GM19452 (cell line): Measurements from ENCODE around the gene NPAT.
"Not testable (repeated sequence)": the region's sequence is repeated elsewhere in the genome, so short reads cannot be mapped to it uniquely, and the experiment has no call there.

ENCODE experiments used
- ATAC-seq: cut with Tn5 transposase; IDR thresholded peaks from one replicate; pipeline ENCODE4 v1.9.1; 2021; ENCODE audit not compliant: unreplicated experiment

Gene NPAT

GRCh38 chr11:108160970-108161566 is 61.4 kb downstream of the NPAT start:
- peak; percentile 99 for ATAC-seq

GRCh38 chr11:108154591-108154990 is 67.8 kb downstream of the NPAT start:
- ATAC-seq: no peak

- no peak for ATAC-seq
Measured at GRCh38 chr11:108148556-108148955, 73.9 kb downstream of the NPAT start.

GRCh38 chr11:108147150-108147549 is 75.3 kb downstream of the NPAT start:
- no peak for ATAC-seq

- no peak for ATAC-seq
Measured at GRCh38 chr11:108144615-108145014, 77.8 kb downstream of the NPAT start.

GRCh38 chr11:108142304-108142703 is 80.1 kb downstream of the NPAT start:
- ATAC-seq: no peak

- no peak for ATAC-seq
Measured at GRCh38 chr11:108137212-108137611, 85.2 kb downstream of the NPAT start.

GRCh38 chr11:108135845-108136544 is 86.4 kb downstream of the NPAT start:
- no peak for ATAC-seq

GRCh38 chr11:108132993-108133538 is 89.4 kb downstream of the NPAT start:
- not testable (repeated sequence) for ATAC-seq

GRCh38 chr11:108131993-108132392 is 90.4 kb downstream of the NPAT start:
- ATAC-seq: no peak

GRCh38 chr11:108128772-108129171 is 93.7 kb downstream of the NPAT start:
- ATAC-seq: no peak

- ATAC-seq: no peak
Measured at GRCh38 chr11:108125096-108125495, 97.3 kb downstream of the NPAT start.

GRCh38 chr11:108122166-108122628 is 100.2 kb downstream of the NPAT start:
- ATAC-seq: no peak

- peak; percentile 98 for ATAC-seq
Measured at GRCh38 chr11:108121274-108122155, 100.9 kb downstream of the NPAT start, which contains the start of gene ACAT1. TSS of gene ACAT1 (plus strand) at chr11:108121567. CDS start at chr11:108121607, 40 bp downstream.

- ATAC-seq: not testable (repeated sequence)
Measured at GRCh38 chr11:108120936-108121273, 101.5 kb downstream of the NPAT start.

- no peak for ATAC-seq
Measured at GRCh38 chr11:108117746-108118371, 104.6 kb downstream of the NPAT start.

- ATAC-seq: no peak
Measured at GRCh38 chr11:108115500-108116140, 106.8 kb downstream of the NPAT start.

GRCh38 chr11:108112057-108112456 is 110.4 kb downstream of the NPAT start:
- ATAC-seq: no peak

GRCh38 chr11:108111126-108111525 is 111.3 kb downstream of the NPAT start:
- no peak for ATAC-seq
